Measurements from ENCODE around the gene DOK5.
A peak's percentile ranks its signal among the peaks of the same experiment; 100 is the strongest.

Gene DOK5

GRCh38 chr20:54650052-54650719, 174.8 kb downstream of the DOK5 start:
- no peak for DNase-seq

GRCh38 chr20:54651252-54651651, 175.9 kb downstream of the DOK5 start:
- no peak for DNase-seq

GRCh38 chr20:54654450-54654849, 179.1 kb downstream of the DOK5 start:
- DNase-seq = no peak

- no peak for DNase-seq
Measured at GRCh38 chr20:54657268-54657826, 182.0 kb downstream of the DOK5 start.

GRCh38 chr20:54658525-54658924, 183.1 kb downstream of the DOK5 start:
- no peak for DNase-seq

GRCh38 chr20:54661265-54661664, 185.9 kb downstream of the DOK5 start:
- DNase-seq = no peak

- DNase-seq = no peak
Measured at GRCh38 chr20:54661880-54662465, 186.6 kb downstream of the DOK5 start.

GRCh38 chr20:54665812-54666211, 190.4 kb downstream of the DOK5 start:
- DNase-seq = no peak

GRCh38 chr20:54668271-54669039, 193.1 kb downstream of the DOK5 start:
- DNase-seq = no peak

- no peak for DNase-seq
Measured at GRCh38 chr20:54669040-54669363, 193.6 kb downstream of the DOK5 start.

- DNase-seq = no peak
Measured at GRCh38 chr20:54678253-54678652, 202.9 kb downstream of the DOK5 start.

GRCh38 chr20:54680439-54680838, 205.0 kb downstream of the DOK5 start:
- no peak for DNase-seq

- DNase-seq = peak; percentile 21
Measured at GRCh38 chr20:54680872-54681619, 205.7 kb downstream of the DOK5 start.

- DNase-seq = no peak
Measured at GRCh38 chr20:54681869-54682268, 206.5 kb downstream of the DOK5 start.

GRCh38 chr20:54688476-54688875, 213.1 kb downstream of the DOK5 start:
- DNase-seq = no peak

GRCh38 chr20:54690323-54690722, 214.9 kb downstream of the DOK5 start:
- DNase-seq = no peak

GRCh38 chr20:54691327-54691726, 215.9 kb downstream of the DOK5 start:
- no peak for DNase-seq

GRCh38 chr20:54692168-54692887, 216.9 kb downstream of the DOK5 start:
- no peak for DNase-seq

- DNase-seq = no peak
Measured at GRCh38 chr20:54694516-54694915, 219.1 kb downstream of the DOK5 start.

- no peak for DNase-seq
Measured at GRCh38 chr20:54698373-54698772, 223.0 kb downstream of the DOK5 start.
